Measurements from ENCODE around the gene ELMO2.

Gene ELMO2

GRCh38 chr20:46343348-46343974 lies 63.0 kb downstream of the ELMO2 start:
- no peaks in the 10 kb centered on the region for H3K4me1 ChIP-seq (ENCODE audit: control insufficient read depth, low read length)
- H3K27ac ChIP-seq (ENCODE audit: low read depth, low read length): no peak overlapping the region
- H3K4me2 ChIP-seq (ENCODE audit: low read length): no peak overlapping the region
- no peaks in the 10 kb centered on the region for H3K9me2 ChIP-seq (replicated peaks; ENCODE audit: control insufficient read depth, low read length)
- no peaks in the 10 kb centered on the region for H4K20me1 ChIP-seq (ENCODE audit: control insufficient read depth, insufficient read depth, low read depth, low read length)
- peaks cover 45% of the 10 kb centered on the region for H3K27me3 ChIP-seq (ENCODE audit: control insufficient read depth, low read length)
- no peak overlapping the region for H3K4me3 ChIP-seq (ENCODE audit: low read length)
- no peaks in the 10 kb centered on the region for H3K9me3 ChIP-seq (ENCODE audit: control insufficient read depth, insufficient read depth, low read length)
- TF ChIP-seq EZH2phosphoT487 (IDR thresholded peaks at IDR 0.05; ENCODE audit: borderline replicate concordance, low read length) (no peak), CTCF (IDR thresholded peaks at IDR 0.05; ENCODE audit: low read depth, low read length, poor library complexity, severe bottlenecking) (no peak)
- H3K36me3 ChIP-seq (ENCODE audit: control insufficient read depth, low read length): no peaks in the 10 kb centered on the region
- no peaks in the 10 kb centered on the region for H3K79me2 ChIP-seq (ENCODE audit: control insufficient read depth, low read length)
- H3F3A ChIP-seq (ENCODE audit: control insufficient read depth, insufficient read depth): no peaks in the 10 kb centered on the region

- Histone ChIP-seq H3K4me2 (ENCODE audit: low read length) (no peak overlapping the region), H3K79me2 (ENCODE audit: control insufficient read depth, low read length) (no peaks in the 10 kb centered on the region), H3K27me3 (ENCODE audit: control insufficient read depth, low read length) (peaks cover 45% of the 10 kb centered on the region), H4K20me1 (ENCODE audit: control insufficient read depth, insufficient read depth, low read depth, low read length) (no peaks in the 10 kb centered on the region), H3K9me3 (ENCODE audit: control insufficient read depth, insufficient read depth, low read length) (no peaks in the 10 kb centered on the region), H3K4me1 (ENCODE audit: control insufficient read depth, low read length) (no peaks in the 10 kb centered on the region), H3K36me3 (ENCODE audit: control insufficient read depth, low read length) (no peaks in the 10 kb centered on the region), H3F3A (ENCODE audit: control insufficient read depth, insufficient read depth) (no peaks in the 10 kb centered on the region), H3K27ac (ENCODE audit: low read depth, low read length) (no peak overlapping the region), H3K9me2 (replicated peaks; ENCODE audit: control insufficient read depth, low read length) (no peaks in the 10 kb centered on the region), H3K4me3 (ENCODE audit: low read length) (no peak overlapping the region)
- TF ChIP-seq EZH2phosphoT487 (IDR thresholded peaks at IDR 0.05; ENCODE audit: borderline replicate concordance, low read length): no peak
- TF ChIP-seq CTCF (IDR thresholded peaks at IDR 0.05; ENCODE audit: low read depth, low read length, poor library complexity, severe bottlenecking): no peak
Observed at GRCh38 chr20:46342451-46343347, 63.7 kb downstream of the ELMO2 start.

- no peak overlapping the region for H3K4me2 ChIP-seq (ENCODE audit: low read length)
- no peaks in the 10 kb centered on the region for H3K9me2 ChIP-seq (replicated peaks; ENCODE audit: control insufficient read depth, low read length)
- H3K9me3 ChIP-seq (ENCODE audit: control insufficient read depth, insufficient read depth, low read length): no peaks in the 10 kb centered on the region
- H3K79me2 ChIP-seq (ENCODE audit: control insufficient read depth, low read length): no peaks in the 10 kb centered on the region
- no peaks in the 10 kb centered on the region for H4K20me1 ChIP-seq (ENCODE audit: control insufficient read depth, insufficient read depth, low read depth, low read length)
- peaks cover 45% of the 10 kb centered on the region for H3K27me3 ChIP-seq (ENCODE audit: control insufficient read depth, low read length)
- no peaks in the 10 kb centered on the region for H3K4me1 ChIP-seq (ENCODE audit: control insufficient read depth, low read length)
- no peaks in the 10 kb centered on the region for H3F3A ChIP-seq (ENCODE audit: control insufficient read depth, insufficient read depth)
- H3K27ac ChIP-seq (ENCODE audit: low read depth, low read length): no peak overlapping the region
- TF ChIP-seq CTCF (IDR thresholded peaks at IDR 0.05; ENCODE audit: low read depth, low read length, poor library complexity, severe bottlenecking) (no peak), EZH2phosphoT487 (IDR thresholded peaks at IDR 0.05; ENCODE audit: borderline replicate concordance, low read length) (no peak)
- no peak overlapping the region for H3K4me3 ChIP-seq (ENCODE audit: low read length)
- no peaks in the 10 kb centered on the region for H3K36me3 ChIP-seq (ENCODE audit: control insufficient read depth, low read length)
Observed at GRCh38 chr20:46342010-46342378, 64.4 kb downstream of the ELMO2 start.
